Central memory CD8-positive, alpha-beta T cell (primary cell): ENCODE data around the gene MED22.
A peak's percentile ranks its signal among the peaks of the same experiment; 100 is the strongest.
"Not testable (repeated sequence)": the region's sequence is repeated elsewhere in the genome, so short reads cannot be mapped to it uniquely, and the experiment has no call there.

Source experiments
- ATAC-seq: fragments of 150-1000 bp; cut with Tn5 transposase; replicated peaks from 2 replicates; pipeline ENCODE4 v1.10.0; 2022; ENCODE audit warnings: mild to moderate bottlenecking, moderate FRiP score, moderate number of reproducible peaks; ENCODE audit not compliant: poor library complexity, severe bottlenecking; ENCODE audit errors: extremely low read depth
- DNase-seq, 2 donors: peaks; one replicate each; pipeline ENCODE4 v3.0.0; 2021; ENCODE audit warnings: low spot score in 2 of 2
- H3K27ac Mint-ChIP-seq: one replicate; pipeline ENCODE4 v1.8.0; 2022; ENCODE audit warnings: low read depth, mild to moderate bottlenecking, moderate library complexity, mixed read lengths
- H3K27me3 Mint-ChIP-seq: one replicate; pipeline ENCODE4 v1.8.0; 2022; ENCODE audit warnings: mixed read lengths
- H3K36me3 Mint-ChIP-seq: one replicate; pipeline ENCODE4 v1.8.0; 2022; ENCODE audit warnings: mild to moderate bottlenecking, moderate library complexity, mixed read lengths; ENCODE audit not compliant: insufficient read depth
- H3K4me1 Mint-ChIP-seq: one replicate; pipeline ENCODE4 v1.8.0; 2022; ENCODE audit warnings: mixed read lengths
- H3K4me3 Mint-ChIP-seq: one replicate; pipeline ENCODE4 v1.8.0; 2022; ENCODE audit warnings: mild to moderate bottlenecking, moderate library complexity, mixed read lengths
- H3K9me3 Mint-ChIP-seq: one replicate; pipeline ENCODE4 v1.8.0; 2022; ENCODE audit warnings: mixed read lengths

The MED22 gene

GRCh38 chr9:133384736-133385321 lies 36.9 kb upstream of the MED22 start:
- Mint-ChIP-seq H3K9me3 (no peaks in the 10 kb centered on the region), H3K4me3 (no peak overlapping the region), H3K36me3 (no peaks in the 10 kb centered on the region), H3K27ac (no peak overlapping the region), H3K4me1 (no peaks in the 10 kb centered on the region), H3K27me3 (peaks cover 5% of the 10 kb centered on the region)
- DNase-seq (no peak), ATAC-seq (no peak)

- H3K36me3 Mint-ChIP-seq, result no peaks in the 10 kb centered on the region
Measured at GRCh38 chr9:133383438-133383837, 35.5 kb upstream of the MED22 start.

GRCh38 chr9:133382507-133383141 lies 34.7 kb upstream of the MED22 start:
- Mint-ChIP-seq H3K27me3 (no peaks in the 10 kb centered on the region), H3K4me3 (no peak overlapping the region), H3K27ac (no peak overlapping the region), H3K36me3 (no peaks in the 10 kb centered on the region), H3K9me3 (no peaks in the 10 kb centered on the region), H3K4me1 (no peaks in the 10 kb centered on the region)
- ATAC-seq, result no peak
- DNase-seq, result no peak

More at GRCh38 chr9:133383438-133383837, 35.5 kb upstream of the MED22 start:
- Mint-ChIP-seq H3K27me3 (no peaks in the 10 kb centered on the region), H3K9me3 (no peaks in the 10 kb centered on the region), H3K27ac (no peak overlapping the region), H3K4me1 (no peaks in the 10 kb centered on the region), H3K4me3 (no peak overlapping the region)
- DNase-seq (no peak), ATAC-seq (no peak)

DNA sequence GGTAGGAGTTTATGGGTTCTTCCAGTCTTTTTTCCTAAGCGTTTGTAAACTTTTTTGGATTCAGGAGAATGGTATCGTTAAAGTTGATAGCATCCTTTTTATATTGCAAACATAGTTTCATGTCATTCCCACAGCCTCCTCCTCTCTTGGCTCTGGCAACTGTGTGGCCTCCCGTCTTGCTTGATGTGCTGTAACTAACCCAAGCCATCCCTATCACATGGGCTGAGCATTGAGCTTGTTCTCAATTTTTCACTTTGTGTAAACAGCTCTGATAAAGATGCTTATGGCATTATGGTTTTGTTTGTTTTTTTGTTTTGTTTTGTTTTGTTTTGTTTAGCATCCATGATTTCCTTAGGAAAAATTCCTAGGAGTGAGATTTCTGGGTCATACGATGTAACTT lies 32.8 kb upstream of the MED22 start:
- no peaks in the 10 kb centered on the region for H3K9me3 Mint-ChIP-seq
- peaks cover 2% of the 10 kb centered on the region for H3K36me3 Mint-ChIP-seq
- H3K27ac Mint-ChIP-seq, result no peak overlapping the region
- H3K4me3 Mint-ChIP-seq, result no peak overlapping the region
- H3K4me1 Mint-ChIP-seq, result no peaks in the 10 kb centered on the region
- ATAC-seq, result no peak
- DNase-seq, result no peak
- H3K27me3 Mint-ChIP-seq, result no peaks in the 10 kb centered on the region

DNA sequence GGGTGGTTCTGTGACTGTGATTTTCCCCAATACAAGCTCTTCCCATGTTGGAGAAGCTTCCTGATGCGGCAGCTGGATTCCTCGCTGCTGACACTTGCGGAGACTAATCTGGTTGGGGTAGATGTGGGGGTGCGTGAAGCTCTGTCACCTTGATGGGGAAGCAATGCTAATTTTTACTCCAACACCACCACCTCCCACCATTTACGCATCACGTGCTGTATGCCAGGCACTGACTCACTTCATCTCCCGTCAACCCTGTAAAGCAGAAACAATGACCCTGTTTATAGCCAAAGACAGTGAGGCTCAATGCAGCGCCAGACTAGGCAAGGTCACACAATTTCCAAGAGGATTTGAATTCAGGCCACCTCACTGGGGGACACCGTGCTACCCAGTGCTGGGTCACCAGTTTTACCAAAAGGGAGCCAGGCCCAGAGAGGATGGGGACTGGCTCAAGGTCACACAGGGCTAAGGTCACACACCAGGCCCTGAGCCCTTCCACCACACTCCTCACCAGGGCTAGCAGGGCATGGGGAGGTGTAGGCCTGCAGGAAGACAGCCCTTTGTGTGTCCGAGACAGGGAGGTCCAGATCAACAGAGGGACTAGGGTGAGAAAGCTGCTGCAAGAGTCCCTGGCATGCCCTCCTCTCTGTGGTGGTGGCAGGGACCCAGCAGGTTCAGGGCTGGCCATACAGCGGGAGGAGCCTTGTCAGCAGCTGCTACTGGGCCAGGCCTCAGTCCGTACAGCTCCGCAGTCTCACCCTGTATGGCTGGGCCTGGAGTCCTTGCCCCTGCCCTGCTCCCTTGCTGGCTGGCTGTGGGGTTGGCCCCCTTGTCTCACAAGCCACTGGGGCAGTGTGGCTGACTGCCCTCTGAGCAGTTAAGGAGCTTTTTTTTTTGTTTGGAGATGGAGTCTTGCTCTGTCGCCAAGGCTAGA lies 31.5 kb upstream of the MED22 start:
- H3K4me3 Mint-ChIP-seq, result no peak overlapping the region
- H3K36me3 Mint-ChIP-seq, result peaks cover 10% of the 10 kb centered on the region
- no peak overlapping the region for H3K27ac Mint-ChIP-seq
- H3K4me1 Mint-ChIP-seq, result peaks cover 9% of the 10 kb centered on the region
- no peaks in the 10 kb centered on the region for H3K9me3 Mint-ChIP-seq
- no peak for ATAC-seq
- DNase-seq, result no peak
- no peaks in the 10 kb centered on the region for H3K27me3 Mint-ChIP-seq

DNA sequence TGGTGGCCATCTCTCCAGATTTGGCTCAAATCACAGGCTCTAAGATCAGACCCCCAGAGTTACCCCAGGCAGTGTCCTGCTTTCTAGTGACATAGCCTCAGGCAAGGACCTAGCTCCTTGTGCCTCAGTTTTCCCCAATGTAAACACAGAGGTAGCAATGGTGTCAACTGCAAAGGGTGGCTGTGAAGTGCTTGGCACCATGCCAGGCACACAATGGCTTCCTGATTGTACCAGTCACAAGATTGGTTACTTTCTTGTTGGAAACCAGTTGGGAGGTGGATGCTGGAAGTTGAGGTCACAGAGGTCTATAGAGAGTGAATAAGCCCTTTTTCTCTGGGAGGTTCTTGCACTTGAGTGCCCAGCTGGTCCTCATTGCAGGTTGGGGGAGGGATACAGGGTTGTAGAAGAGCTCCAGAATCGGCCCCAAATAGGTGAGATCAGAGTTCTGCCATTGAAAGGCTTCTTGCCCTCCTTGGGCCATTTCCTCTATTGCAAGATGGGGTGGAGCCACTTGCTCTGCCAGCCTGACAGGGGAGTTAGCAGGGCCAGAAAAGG lies 30.6 kb upstream of the MED22 start:
- no peak overlapping the region for H3K27ac Mint-ChIP-seq
- no peaks in the 10 kb centered on the region for H3K9me3 Mint-ChIP-seq
- DNase-seq, result no peak
- ATAC-seq, result no peak
- H3K36me3 Mint-ChIP-seq, result peaks cover 13% of the 10 kb centered on the region
- H3K4me1 Mint-ChIP-seq, result peaks cover 15% of the 10 kb centered on the region
- H3K27me3 Mint-ChIP-seq, result no peaks in the 10 kb centered on the region
- no peak overlapping the region for H3K4me3 Mint-ChIP-seq

DNA sequence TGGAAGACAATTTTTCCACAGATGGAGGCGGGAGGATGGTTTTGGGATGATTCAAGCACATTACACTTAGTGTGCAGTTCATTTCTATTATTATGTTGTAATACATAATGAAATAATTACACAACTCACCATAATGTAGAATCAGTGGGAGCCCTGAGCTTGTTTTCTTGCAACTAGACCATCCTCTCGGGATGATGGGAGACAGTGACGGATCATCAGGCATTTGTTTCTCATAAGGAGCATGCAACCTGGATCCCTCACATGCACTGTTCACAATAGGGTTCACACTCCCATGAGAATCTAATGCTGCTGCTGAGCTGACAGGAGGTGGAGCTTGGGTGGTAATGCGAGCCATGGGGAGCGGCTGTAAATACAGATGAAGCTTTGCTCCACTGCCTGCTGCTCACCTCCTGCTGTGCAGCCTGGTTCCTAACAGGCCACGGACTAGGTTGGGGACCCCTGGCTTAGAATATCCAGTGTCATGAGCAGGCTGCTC lies 29.8 kb upstream of the MED22 start:
- no peak for ATAC-seq
- H3K27ac Mint-ChIP-seq, result no peak overlapping the region

DNA sequence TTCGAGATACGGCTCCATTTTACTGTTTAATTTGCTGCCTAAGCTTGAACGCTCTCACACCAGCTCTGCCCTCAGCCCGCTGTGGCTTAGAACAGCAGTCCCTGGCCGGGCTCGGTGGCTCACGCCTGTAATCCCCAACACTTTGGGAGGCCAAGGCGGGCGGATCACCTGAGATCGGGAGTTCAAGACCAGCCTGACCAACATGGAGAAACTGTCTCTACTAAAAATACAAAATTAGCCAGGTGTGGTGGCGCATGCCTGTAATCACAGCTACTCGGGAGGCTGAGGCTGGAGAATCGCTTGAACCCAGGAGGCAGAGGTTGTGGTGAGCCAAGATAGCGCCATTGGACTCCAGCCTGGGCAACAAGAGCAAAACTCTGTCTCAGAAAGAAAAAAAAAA lies 29.3 kb upstream of the MED22 start:
- H3K4me3 Mint-ChIP-seq, result peak overlapping the region; percentile 23
- H3K36me3 Mint-ChIP-seq, result peaks cover 21% of the 10 kb centered on the region
- not testable (repeated sequence) for DNase-seq, ATAC-seq, H3K9me3 Mint-ChIP-seq, H3K27me3 Mint-ChIP-seq, H3K27ac Mint-ChIP-seq
- peaks cover 23% of the 10 kb centered on the region for H3K4me1 Mint-ChIP-seq

More for the DNA sequence above, 29.8 kb upstream of the MED22 start:
- DNase-seq, result no peak
- no peak overlapping the region for H3K4me3 Mint-ChIP-seq
- no peaks in the 10 kb centered on the region for H3K27me3 Mint-ChIP-seq
- H3K9me3 Mint-ChIP-seq, result no peaks in the 10 kb centered on the region
- peaks cover 18% of the 10 kb centered on the region for H3K4me1 Mint-ChIP-seq
- H3K36me3 Mint-ChIP-seq, result peaks cover 16% of the 10 kb centered on the region

DNA sequence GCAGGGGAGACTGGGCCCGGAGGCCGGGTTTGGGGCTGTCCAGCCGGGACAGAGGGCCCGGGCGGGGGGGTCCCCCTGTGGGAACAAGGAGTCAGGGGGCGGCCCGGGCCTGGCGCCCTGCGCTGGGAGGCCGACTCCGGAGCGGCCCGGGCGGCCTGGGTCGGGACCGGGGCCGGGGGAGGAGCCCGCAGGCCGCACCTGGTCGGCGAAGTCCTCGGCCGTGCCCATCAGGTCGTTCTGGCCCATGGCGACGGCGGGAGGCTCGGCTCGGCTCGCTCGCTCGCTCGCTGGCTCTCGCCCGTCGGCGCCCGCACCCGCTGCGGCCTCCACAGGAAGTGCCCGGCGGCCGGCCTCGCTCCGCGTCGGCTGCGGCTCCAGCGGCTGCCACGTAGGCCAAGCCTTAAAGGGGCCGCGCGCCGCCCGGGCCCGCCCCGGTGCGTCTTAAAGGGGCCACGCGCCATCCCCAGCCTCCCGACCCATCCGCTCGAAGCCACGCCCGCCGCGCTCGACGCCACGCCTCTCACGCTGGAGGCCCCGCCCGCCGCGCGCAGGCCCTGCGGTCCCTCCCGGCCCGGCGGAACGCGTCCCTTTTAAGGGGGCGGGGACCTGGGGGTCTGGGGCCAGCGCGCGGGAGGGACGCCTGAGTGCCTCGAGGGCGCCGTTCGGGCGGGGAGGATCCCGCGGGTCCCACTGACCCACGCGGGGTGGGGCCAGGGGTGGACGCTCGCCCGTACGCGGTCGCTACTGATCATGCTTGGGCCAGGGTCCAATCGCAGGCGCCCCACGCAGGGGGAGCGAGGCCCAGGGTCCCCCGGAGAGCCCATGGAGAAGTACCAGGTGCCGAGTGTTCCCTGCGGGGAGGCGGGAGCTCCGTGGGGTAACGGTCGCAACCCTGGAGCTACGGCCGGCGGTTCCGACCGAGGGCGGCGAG lies 28.1 kb upstream of the MED22 start, which contains the start of the genes STKLD1 and SURF4:
Gene STKLD1 (plus strand): TSS at position 643 of the 931 bp plus-strand sequence. CDS start 108 bp downstream, at position 751.
Gene SURF4 (minus strand): TSS at position 337 of the 931 bp plus-strand sequence. CDS start 91 bp downstream, at position 246.
- H3K27me3 Mint-ChIP-seq, result no peaks in the 10 kb centered on the region
- H3K27ac Mint-ChIP-seq, result peak within 1 kb of the TSS; percentile 92
- no peaks in the 10 kb centered on the region for H3K9me3 Mint-ChIP-seq

GRCh38 chr9:133375116-133375723 lies 27.3 kb upstream of the MED22 start:
- peaks cover 43% of the 10 kb centered on the region for H3K4me1 Mint-ChIP-seq
- ATAC-seq, result no peak
- H3K27ac Mint-ChIP-seq, result peak overlapping the region; percentile 92
- no peaks in the 10 kb centered on the region for H3K27me3 Mint-ChIP-seq
- peak overlapping the region; percentile 90 for H3K4me3 Mint-ChIP-seq
- peaks cover 29% of the 10 kb centered on the region for H3K36me3 Mint-ChIP-seq
- no peaks in the 10 kb centered on the region for H3K9me3 Mint-ChIP-seq
- no peak for DNase-seq

More for the DNA sequence above, 28.1 kb upstream of the MED22 start, which contains the start of the genes STKLD1 and SURF4:
- peak within 1 kb of the TSS; percentile 90 for H3K4me3 Mint-ChIP-seq
- H3K36me3 Mint-ChIP-seq, result peaks cover 25% of the 10 kb centered on the region
- ATAC-seq (peak; percentile 81), DNase-seq (peak; percentile 88 to 92)
- peaks cover 36% of the 10 kb centered on the region for H3K4me1 Mint-ChIP-seq

DNA sequence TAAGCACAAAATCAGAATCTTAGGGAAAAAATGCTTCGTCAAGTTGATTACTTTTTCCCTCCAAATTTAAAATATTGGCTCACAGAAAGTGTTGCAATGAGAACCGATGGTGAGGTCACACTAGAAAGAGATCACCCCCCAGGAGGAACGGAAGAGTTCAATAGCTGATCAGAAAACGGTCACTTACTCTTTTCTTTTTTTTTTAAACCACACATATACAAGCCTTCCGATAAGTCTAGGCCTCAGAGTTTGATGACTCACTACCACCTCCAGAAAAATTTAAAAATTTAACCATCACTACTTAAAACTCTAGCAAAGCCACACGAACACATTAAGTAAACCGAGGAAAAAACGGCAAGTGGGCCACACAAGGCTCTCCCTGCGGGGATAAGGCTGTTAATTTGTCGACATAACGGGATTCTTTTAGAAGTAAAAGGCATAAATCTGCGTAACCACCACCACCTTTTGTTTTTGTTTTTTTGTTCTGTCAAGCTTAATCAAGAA lies 26.7 kb upstream of the MED22 start:
- Mint-ChIP-seq H3K36me3 (peaks cover 34% of the 10 kb centered on the region), H3K27ac (peak overlapping the region; percentile 92), H3K9me3 (no peaks in the 10 kb centered on the region), H3K27me3 (no peaks in the 10 kb centered on the region), H3K4me3 (peak overlapping the region; percentile 90), H3K4me1 (peaks cover 49% of the 10 kb centered on the region)
- no peak for ATAC-seq
- no peak for DNase-seq
